Astrocyte (in vitro differentiated cells and primary cell): ENCODE results near the gene LRRK1. TPM values are rescaled to one million over a fixed set of nuclear protein-coding genes. Genes with fewer than 3 reads are reported as not detected.

Experiments
- DNase-seq: peaks from one replicate; pipeline ENCODE4 v3.0.0-alpha.2; 2010; ENCODE audit warnings: low read depth
- FAIRE-seq: peaks from 2 replicates; lab custom pipeline; 2011; peaks lifted over from hg19 to GRCh38; lab: Jason Lieb, UNC
- H2AFZ ChIP-seq: 2 replicates; pipeline ENCODE4 v1.6.0; 2012; ENCODE audit warnings: low read depth, low read length, inconsistent platforms
- H3K27ac ChIP-seq: 2 replicates; pipeline ENCODE4 v1.5.1; 2011; ENCODE audit warnings: low read depth, low read length, inconsistent platforms
- H3K27me3 ChIP-seq: 2 replicates; pipeline ENCODE4 v1.6.0; 2011; ENCODE audit warnings: low read length, inconsistent platforms; ENCODE audit not compliant: insufficient read depth
- H3K36me3 ChIP-seq: 2 replicates; pipeline ENCODE4 v1.5.1; 2011; ENCODE audit warnings: low read length, inconsistent platforms; ENCODE audit not compliant: insufficient read depth
- H3K4me1 ChIP-seq: 2 replicates; pipeline ENCODE4 v1.5.1; 2011; ENCODE audit warnings: low read length, inconsistent platforms; ENCODE audit not compliant: insufficient read depth
- H3K4me2 ChIP-seq: 2 replicates; pipeline ENCODE4 v1.6.0; 2012; ENCODE audit warnings: low read length, inconsistent platforms
- H3K4me3 ChIP-seq: 2 replicates; pipeline ENCODE4 v1.5.1; 2011; ENCODE audit warnings: low read depth, mild to moderate bottlenecking, low read length, inconsistent platforms; ENCODE audit not compliant: insufficient read depth
- H3K79me2 ChIP-seq: 2 replicates; pipeline ENCODE4 v1.6.0; 2012; ENCODE audit warnings: mild to moderate bottlenecking, low read length, inconsistent platforms; ENCODE audit not compliant: insufficient read depth
- H3K9ac ChIP-seq: 2 replicates; pipeline ENCODE4 v1.6.0; 2012; ENCODE audit warnings: mild to moderate bottlenecking, low read length, inconsistent platforms
- H3K9me3 ChIP-seq: 2 replicates; pipeline ENCODE4 v1.5.1; 2012; ENCODE audit warnings: low read depth, mild to moderate bottlenecking, low read length, inconsistent platforms; ENCODE audit not compliant: insufficient read depth
- H4K20me1 ChIP-seq: 2 replicates; pipeline ENCODE4 v1.6.0; 2012; ENCODE audit warnings: low read length, inconsistent platforms; ENCODE audit not compliant: insufficient read depth
- H3K27ac Mint-ChIP-seq: one replicate; pipeline ENCODE4 v1.8.0; 2021; ENCODE audit warnings: mild to moderate bottlenecking, mixed read lengths; ENCODE audit not compliant: unreplicated experiment
- H3K27me3 Mint-ChIP-seq: one replicate; pipeline ENCODE4 v1.8.0; 2021; ENCODE audit warnings: low read depth, mixed read lengths; ENCODE audit not compliant: unreplicated experiment
- H3K36me3 Mint-ChIP-seq: one replicate; pipeline ENCODE4 v1.8.0; 2021; ENCODE audit warnings: low read depth, mixed read lengths; ENCODE audit not compliant: unreplicated experiment
- H3K4me1 Mint-ChIP-seq: one replicate; pipeline ENCODE4 v1.8.0; 2021; ENCODE audit warnings: low read depth, mixed read lengths; ENCODE audit not compliant: unreplicated experiment
- H3K4me3 Mint-ChIP-seq: one replicate; pipeline ENCODE4 v1.8.0; 2021; ENCODE audit warnings: mild to moderate bottlenecking, moderate library complexity, mixed read lengths; ENCODE audit not compliant: unreplicated experiment
- H3K9me3 Mint-ChIP-seq: one replicate; pipeline ENCODE4 v1.8.0; 2021; ENCODE audit warnings: mild to moderate bottlenecking, mixed read lengths; ENCODE audit not compliant: unreplicated experiment
- EZH2 ChIP-seq: IDR thresholded peaks from 2 replicates; pipeline ENCODE4 v1.6.1; 2012; ENCODE audit warnings: mild to moderate bottlenecking, low read length, inconsistent platforms; ENCODE audit not compliant: insufficient read depth
- total RNA-seq: library from RNA; stranded (reverse); gene quantifications from 2 replicates; pipeline ENCODE4 v1.2.1, GENCODE V29; 2021
- TF ChIP-seq, protein P1 (sequence below): IDR thresholded peaks from 2 replicates; pipeline ENCODE4 v1.5.1; 2011; ENCODE audit warnings: low read depth, mild to moderate bottlenecking, inconsistent platforms, low read length, moderate library complexity; ENCODE audit not compliant: insufficient read depth

Gene LRRK1
- total RNA-seq, 1 donor from 2014 or later, result 0.41 TPM

DNA sequence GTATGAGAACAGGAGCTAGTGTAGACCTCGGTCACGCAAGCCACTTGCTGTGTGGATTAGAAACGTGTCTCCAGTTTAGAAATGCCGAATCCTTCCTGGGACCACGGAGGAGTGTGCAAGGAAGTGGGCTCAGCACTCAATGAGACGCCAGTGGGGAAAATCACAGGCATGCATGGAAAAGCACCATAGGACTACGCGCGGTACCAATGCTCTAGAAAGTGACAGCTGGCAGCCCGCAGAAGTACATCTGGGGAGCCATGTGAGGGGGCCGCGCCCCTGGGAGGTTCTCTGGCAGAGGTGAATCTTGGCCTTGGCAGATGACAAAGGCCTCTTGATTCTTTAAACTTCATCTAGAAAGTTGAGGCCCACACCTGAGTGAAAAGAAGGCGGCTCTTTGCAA, 99.3 kb downstream of the LRRK1 start:
- Histone ChIP-seq H3K36me3 (peaks cover 2% of the 10 kb centered on the region), H3K27me3 (no peaks in the 10 kb centered on the region), H3K4me1 (no peaks in the 10 kb centered on the region), H3K9ac (no peak overlapping the region), H3K4me3 (no peak overlapping the region), H3K4me2 (no peak overlapping the region), H4K20me1 (no peaks in the 10 kb centered on the region), H3K9me3 (no peaks in the 10 kb centered on the region), H3K27ac (no peak overlapping the region), H2AFZ (no peak overlapping the region), H3K79me2 (no peaks in the 10 kb centered on the region)
- Mint-ChIP-seq H3K27me3 (peaks cover 30% of the 10 kb centered on the region), H3K36me3 (peaks cover 1% of the 10 kb centered on the region), H3K4me1 (no peaks in the 10 kb centered on the region), H3K4me3 (no peak overlapping the region), H3K27ac (no peak overlapping the region), H3K9me3 (no peaks in the 10 kb centered on the region)
- TF ChIP-seq, protein P1, sequence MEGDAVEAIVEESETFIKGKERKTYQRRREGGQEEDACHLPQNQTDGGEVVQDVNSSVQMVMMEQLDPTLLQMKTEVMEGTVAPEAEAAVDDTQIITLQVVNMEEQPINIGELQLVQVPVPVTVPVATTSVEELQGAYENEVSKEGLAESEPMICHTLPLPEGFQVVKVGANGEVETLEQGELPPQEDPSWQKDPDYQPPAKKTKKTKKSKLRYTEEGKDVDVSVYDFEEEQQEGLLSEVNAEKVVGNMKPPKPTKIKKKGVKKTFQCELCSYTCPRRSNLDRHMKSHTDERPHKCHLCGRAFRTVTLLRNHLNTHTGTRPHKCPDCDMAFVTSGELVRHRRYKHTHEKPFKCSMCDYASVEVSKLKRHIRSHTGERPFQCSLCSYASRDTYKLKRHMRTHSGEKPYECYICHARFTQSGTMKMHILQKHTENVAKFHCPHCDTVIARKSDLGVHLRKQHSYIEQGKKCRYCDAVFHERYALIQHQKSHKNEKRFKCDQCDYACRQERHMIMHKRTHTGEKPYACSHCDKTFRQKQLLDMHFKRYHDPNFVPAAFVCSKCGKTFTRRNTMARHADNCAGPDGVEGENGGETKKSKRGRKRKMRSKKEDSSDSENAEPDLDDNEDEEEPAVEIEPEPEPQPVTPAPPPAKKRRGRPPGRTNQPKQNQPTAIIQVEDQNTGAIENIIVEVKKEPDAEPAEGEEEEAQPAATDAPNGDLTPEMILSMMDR, result no peak
- DNase-seq (no peak), FAIRE-seq (no peak)

DNA sequence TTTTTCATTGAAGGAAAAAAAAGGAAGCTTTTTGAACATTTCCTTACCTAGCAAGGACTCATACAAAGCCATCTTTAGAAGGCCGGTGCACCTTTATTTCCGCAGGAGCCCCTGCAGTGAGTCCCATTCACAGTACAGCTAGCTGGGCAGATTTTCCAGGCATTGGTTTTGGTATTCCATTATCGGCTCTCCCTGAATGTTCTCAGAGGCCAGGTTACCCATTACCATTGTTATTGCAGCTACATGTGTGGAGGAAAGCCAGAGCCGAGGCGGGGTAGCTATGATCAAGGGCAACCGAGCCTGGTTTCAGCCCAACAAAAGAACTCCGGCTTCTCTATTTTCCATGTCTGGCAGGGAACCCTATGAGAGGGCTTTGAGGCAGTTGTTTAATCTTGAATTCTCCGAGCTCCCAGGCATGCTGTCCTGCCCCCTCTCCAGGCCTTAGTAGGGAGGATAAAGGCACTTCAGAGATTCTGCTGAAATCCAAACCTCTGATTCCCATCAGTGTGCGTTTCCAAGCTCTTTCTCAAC, 100.3 kb downstream of the LRRK1 start:
- peaks cover 1% of the 10 kb centered on the region for H3K36me3 Mint-ChIP-seq
- no peaks in the 10 kb centered on the region for H3K9me3 Mint-ChIP-seq
- H3K4me1 ChIP-seq, result no peaks in the 10 kb centered on the region
- no peak overlapping the region for H3K4me2 ChIP-seq
- H3K27ac Mint-ChIP-seq, result no peak overlapping the region
- no peaks in the 10 kb centered on the region for H3K79me2 ChIP-seq
- peaks cover 26% of the 10 kb centered on the region for H3K27me3 Mint-ChIP-seq
- H3K27me3 ChIP-seq, result no peaks in the 10 kb centered on the region
- TF ChIP-seq EZH2, result no peak
- TF ChIP-seq, protein P1, result no peak
- no peak overlapping the region for H2AFZ ChIP-seq
- no peak for FAIRE-seq
- H3K4me1 Mint-ChIP-seq, result peaks cover 4% of the 10 kb centered on the region
- H3K36me3 ChIP-seq, result peaks cover 2% of the 10 kb centered on the region
- no peaks in the 10 kb centered on the region for H4K20me1 ChIP-seq
- no peak overlapping the region for H3K27ac ChIP-seq
- no peak overlapping the region for H3K9ac ChIP-seq
- H3K9me3 ChIP-seq, result no peaks in the 10 kb centered on the region
- H3K4me3 Mint-ChIP-seq, result no peak overlapping the region
- H3K4me3 ChIP-seq, result no peak overlapping the region
- DNase-seq, result no peak

DNA sequence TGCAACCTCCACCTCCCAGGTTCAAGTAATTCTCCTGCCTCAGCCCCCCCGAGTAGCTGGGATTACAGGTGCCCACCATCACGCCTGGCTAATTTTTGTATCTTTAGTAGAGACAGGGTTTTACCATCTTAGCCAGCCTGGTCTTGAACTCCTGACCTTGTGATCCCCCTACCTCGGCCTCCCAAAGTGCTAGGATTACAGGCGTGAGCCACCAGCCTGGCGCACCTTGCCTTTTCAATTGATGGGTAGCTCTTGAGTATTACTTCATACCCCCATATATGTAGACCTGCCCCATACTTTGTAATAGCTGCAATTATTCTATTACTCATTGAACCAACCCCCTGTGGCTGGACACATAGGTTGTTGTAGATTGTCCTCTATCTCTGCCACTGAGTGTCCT, 101.3 kb downstream of the LRRK1 start:
- peaks cover 3% of the 10 kb centered on the region for H3K36me3 Mint-ChIP-seq
- no peaks in the 10 kb centered on the region for H3K9me3 ChIP-seq
- H3K4me3 ChIP-seq, result no peak overlapping the region
- no peak overlapping the region for H3K4me3 Mint-ChIP-seq
- no peaks in the 10 kb centered on the region for H3K27me3 ChIP-seq
- peaks cover 4% of the 10 kb centered on the region for H3K4me1 Mint-ChIP-seq
- H3K9ac ChIP-seq, result no peak overlapping the region
- H3K36me3 ChIP-seq, result peaks cover 2% of the 10 kb centered on the region
- peaks cover 23% of the 10 kb centered on the region for H3K27me3 Mint-ChIP-seq
- FAIRE-seq, result no peak
- H3K9me3 Mint-ChIP-seq, result no peaks in the 10 kb centered on the region
- no peaks in the 10 kb centered on the region for H3K4me1 ChIP-seq
- no peak overlapping the region for H3K4me2 ChIP-seq
- no peak overlapping the region for H3K27ac ChIP-seq
- no peak for DNase-seq
- no peaks in the 10 kb centered on the region for H4K20me1 ChIP-seq
- H3K27ac Mint-ChIP-seq, result no peak overlapping the region
- TF ChIP-seq, protein P1, result no peak
- TF ChIP-seq EZH2, result no peak
- no peaks in the 10 kb centered on the region for H3K79me2 ChIP-seq
- no peak overlapping the region for H2AFZ ChIP-seq
